ENCODE measurements around the gene FRRS1.

FRRS1 gene

GRCh38 chr1:99764909-99765308 lies 1.5 kb downstream of the FRRS1 start:
- TF ChIP-seq TAF1 (IDR thresholded peaks at IDR 0.05; ENCODE audit: borderline replicate concordance, insufficient read depth, low read length) (no peak), SIN3A (IDR thresholded peaks at IDR 0.05; ENCODE audit: borderline replicate concordance, insufficient read depth, low read length) (no peak), FOXP2 (optimal IDR thresholded peaks at IDR 0.05; ENCODE audit: borderline replicate concordance, extremely low read depth, extremely low read length, insufficient read depth) (no peak), POLR2AphosphoS5 (IDR thresholded peaks at IDR 0.05; ENCODE audit: low read depth, low read length) (no peak)
- TF ChIP-seq, protein P1, sequence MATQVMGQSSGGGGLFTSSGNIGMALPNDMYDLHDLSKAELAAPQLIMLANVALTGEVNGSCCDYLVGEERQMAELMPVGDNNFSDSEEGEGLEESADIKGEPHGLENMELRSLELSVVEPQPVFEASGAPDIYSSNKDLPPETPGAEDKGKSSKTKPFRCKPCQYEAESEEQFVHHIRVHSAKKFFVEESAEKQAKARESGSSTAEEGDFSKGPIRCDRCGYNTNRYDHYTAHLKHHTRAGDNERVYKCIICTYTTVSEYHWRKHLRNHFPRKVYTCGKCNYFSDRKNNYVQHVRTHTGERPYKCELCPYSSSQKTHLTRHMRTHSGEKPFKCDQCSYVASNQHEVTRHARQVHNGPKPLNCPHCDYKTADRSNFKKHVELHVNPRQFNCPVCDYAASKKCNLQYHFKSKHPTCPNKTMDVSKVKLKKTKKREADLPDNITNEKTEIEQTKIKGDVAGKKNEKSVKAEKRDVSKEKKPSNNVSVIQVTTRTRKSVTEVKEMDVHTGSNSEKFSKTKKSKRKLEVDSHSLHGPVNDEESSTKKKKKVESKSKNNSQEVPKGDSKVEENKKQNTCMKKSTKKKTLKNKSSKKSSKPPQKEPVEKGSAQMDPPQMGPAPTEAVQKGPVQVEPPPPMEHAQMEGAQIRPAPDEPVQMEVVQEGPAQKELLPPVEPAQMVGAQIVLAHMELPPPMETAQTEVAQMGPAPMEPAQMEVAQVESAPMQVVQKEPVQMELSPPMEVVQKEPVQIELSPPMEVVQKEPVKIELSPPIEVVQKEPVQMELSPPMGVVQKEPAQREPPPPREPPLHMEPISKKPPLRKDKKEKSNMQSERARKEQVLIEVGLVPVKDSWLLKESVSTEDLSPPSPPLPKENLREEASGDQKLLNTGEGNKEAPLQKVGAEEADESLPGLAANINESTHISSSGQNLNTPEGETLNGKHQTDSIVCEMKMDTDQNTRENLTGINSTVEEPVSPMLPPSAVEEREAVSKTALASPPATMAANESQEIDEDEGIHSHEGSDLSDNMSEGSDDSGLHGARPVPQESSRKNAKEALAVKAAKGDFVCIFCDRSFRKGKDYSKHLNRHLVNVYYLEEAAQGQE (IDR thresholded peaks at IDR 0.05; ENCODE audit: insufficient read depth in 1 of 2, low read depth in 2 of 2, low read length in 2 of 2), result no peak

- TF ChIP-seq POLR2AphosphoS5 (IDR thresholded peaks at IDR 0.05; ENCODE audit: low read depth, low read length) (no peak), SIN3A (IDR thresholded peaks at IDR 0.05; ENCODE audit: borderline replicate concordance, insufficient read depth, low read length) (no peak), FOXP2 (optimal IDR thresholded peaks at IDR 0.05; ENCODE audit: borderline replicate concordance, extremely low read depth, extremely low read length, insufficient read depth) (no peak), TAF1 (IDR thresholded peaks at IDR 0.05; ENCODE audit: borderline replicate concordance, insufficient read depth, low read length) (no peak)
- TF ChIP-seq, protein P1 (IDR thresholded peaks at IDR 0.05; ENCODE audit: insufficient read depth in 1 of 2, low read depth in 2 of 2, low read length in 2 of 2), result no peak
Observed at GRCh38 chr1:99764439-99764838, 2.0 kb downstream of the FRRS1 start.

DNA sequence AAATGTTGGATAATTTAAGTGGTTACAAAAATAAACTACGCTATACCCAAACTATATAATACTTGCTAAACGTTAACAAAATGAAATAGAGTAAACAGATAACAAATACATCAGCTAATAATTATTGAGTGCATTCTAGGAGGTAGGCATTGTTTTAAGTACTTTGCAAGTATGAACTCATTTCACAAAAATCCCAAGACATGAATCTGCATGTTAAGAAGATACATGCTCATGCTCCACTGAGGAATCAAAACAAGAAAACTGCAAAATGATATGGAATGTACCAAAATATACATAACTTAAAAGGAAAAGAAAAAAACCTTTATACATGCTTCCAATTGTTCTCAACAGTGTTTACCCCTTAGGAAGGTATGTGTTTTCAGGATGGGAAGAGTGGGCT lies 2.5 kb downstream of the FRRS1 start:
- TF ChIP-seq FOXP2 (optimal IDR thresholded peaks at IDR 0.05; ENCODE audit: borderline replicate concordance, extremely low read depth, extremely low read length, insufficient read depth) (no peak), SIN3A (IDR thresholded peaks at IDR 0.05; ENCODE audit: borderline replicate concordance, insufficient read depth, low read length) (no peak), POLR2AphosphoS5 (IDR thresholded peaks at IDR 0.05; ENCODE audit: low read depth, low read length) (no peak), TAF1 (IDR thresholded peaks at IDR 0.05; ENCODE audit: borderline replicate concordance, insufficient read depth, low read length) (no peak)
- TF ChIP-seq, protein P1 (IDR thresholded peaks at IDR 0.05; ENCODE audit: insufficient read depth in 1 of 2, low read depth in 2 of 2, low read length in 2 of 2), result no peak

- TF ChIP-seq POLR2AphosphoS5 (IDR thresholded peaks at IDR 0.05; ENCODE audit: low read depth, low read length), result no peak
- TF ChIP-seq SIN3A (IDR thresholded peaks at IDR 0.05; ENCODE audit: borderline replicate concordance, insufficient read depth, low read length), result no peak
- TF ChIP-seq, protein P1 (IDR thresholded peaks at IDR 0.05; ENCODE audit: insufficient read depth in 1 of 2, low read depth in 2 of 2, low read length in 2 of 2), result no peak
- TF ChIP-seq TAF1 (IDR thresholded peaks at IDR 0.05; ENCODE audit: borderline replicate concordance, insufficient read depth, low read length), result no peak
- no peak for TF ChIP-seq FOXP2 (optimal IDR thresholded peaks at IDR 0.05; ENCODE audit: borderline replicate concordance, extremely low read depth, extremely low read length, insufficient read depth)
Observed at GRCh38 chr1:99761774-99762173, 4.7 kb downstream of the FRRS1 start.

All from PFSK-1 (cell line).